ENCODE measurements around the gene CALHM1. TPM values are rescaled to one million over a fixed set of nuclear protein-coding genes. Genes with fewer than 3 reads are reported as not detected.

The CALHM1 gene
- total RNA-seq, 4 donors from 2014 or later, result 0.85 TPM; not detected in 3

DNA sequence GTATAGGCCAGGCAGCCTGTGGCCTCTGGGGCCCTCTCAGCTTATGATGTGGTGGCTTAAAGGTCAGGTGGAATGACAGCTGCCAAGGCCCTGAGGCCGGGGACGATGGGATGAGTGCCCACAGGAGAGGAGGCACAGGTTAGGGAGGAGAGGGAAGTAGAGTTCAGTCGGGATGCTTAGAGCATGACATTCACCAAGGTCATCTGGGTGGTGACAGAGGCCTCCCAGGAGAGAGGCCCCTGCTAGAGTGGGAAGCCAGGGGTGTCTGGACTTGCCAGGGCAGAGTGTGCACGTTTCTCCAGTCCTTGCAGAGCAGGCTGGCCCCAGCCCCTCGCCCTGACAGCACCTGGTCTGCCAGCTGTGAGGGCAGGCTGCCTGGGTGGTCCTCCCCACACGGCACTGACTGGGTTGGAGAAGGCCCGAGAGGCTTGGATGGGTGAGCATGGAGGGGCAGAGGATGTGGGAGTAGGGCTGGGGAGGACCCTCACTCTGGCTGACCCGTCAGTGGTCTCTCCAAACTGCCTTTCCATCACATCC is 1.5 kb downstream of the CALHM1 start:
- Histone ChIP-seq H3K36me3 (no peaks in the 10 kb centered on the region), H3K4me3 (no peak overlapping the region)
- TF ChIP-seq, protein P1, sequence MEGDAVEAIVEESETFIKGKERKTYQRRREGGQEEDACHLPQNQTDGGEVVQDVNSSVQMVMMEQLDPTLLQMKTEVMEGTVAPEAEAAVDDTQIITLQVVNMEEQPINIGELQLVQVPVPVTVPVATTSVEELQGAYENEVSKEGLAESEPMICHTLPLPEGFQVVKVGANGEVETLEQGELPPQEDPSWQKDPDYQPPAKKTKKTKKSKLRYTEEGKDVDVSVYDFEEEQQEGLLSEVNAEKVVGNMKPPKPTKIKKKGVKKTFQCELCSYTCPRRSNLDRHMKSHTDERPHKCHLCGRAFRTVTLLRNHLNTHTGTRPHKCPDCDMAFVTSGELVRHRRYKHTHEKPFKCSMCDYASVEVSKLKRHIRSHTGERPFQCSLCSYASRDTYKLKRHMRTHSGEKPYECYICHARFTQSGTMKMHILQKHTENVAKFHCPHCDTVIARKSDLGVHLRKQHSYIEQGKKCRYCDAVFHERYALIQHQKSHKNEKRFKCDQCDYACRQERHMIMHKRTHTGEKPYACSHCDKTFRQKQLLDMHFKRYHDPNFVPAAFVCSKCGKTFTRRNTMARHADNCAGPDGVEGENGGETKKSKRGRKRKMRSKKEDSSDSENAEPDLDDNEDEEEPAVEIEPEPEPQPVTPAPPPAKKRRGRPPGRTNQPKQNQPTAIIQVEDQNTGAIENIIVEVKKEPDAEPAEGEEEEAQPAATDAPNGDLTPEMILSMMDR (IDR thresholded peaks at IDR 0.05), result no peak
- TF ChIP-seq POLR2A (IDR thresholded peaks at IDR 0.05), result no peak

DNA sequence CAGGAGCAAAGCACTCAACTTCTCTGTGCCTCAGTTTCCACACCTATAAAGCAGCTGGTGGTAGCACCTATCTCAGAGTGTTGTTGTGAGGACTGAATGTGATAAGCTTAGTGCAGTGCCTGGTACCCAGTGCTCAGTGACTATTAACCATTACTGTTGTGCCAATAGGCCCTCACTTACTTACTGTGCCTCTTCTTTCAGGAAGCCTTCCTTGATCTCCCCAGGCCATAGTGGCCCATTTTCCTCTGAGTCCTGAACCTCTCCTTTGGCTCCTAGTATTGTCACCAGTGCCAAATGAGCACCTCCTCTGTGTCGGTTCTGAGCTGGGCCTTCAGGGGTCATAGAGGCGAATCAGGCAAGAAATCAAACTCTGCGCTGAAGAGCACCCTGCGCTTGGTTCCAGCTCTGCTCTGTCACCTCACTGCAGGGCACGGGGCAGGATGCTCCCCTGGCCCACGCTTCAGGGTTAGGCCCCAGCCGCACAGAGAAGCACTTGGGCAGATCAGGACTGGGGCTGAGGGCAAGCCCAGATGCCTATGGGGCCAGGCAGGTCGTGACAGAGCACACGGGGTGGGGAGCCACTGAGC is 2.5 kb downstream of the CALHM1 start:
- Histone ChIP-seq H3K4me3 (no peak overlapping the region), H3K4me1 (peaks cover 0 to 8% (median 0%) of the 10 kb centered on the region in 4 donors), H3K27me3 (no peaks in the 10 kb centered on the region), H3K9me3 (no peaks in the 10 kb centered on the region), H3K36me3 (no peaks in the 10 kb centered on the region), H3K27ac (no peak overlapping the region)
- DNase-seq, result no peak
- no peak for TF ChIP-seq POLR2A (IDR thresholded peaks at IDR 0.05)
- TF ChIP-seq, protein P1 (IDR thresholded peaks at IDR 0.05), result no peak

More for the DNA sequence above, 1.5 kb downstream of the CALHM1 start:
- peaks cover 0 to 8% (median 0%) of the 10 kb centered on the region in 4 donors for H3K4me1 ChIP-seq
- H3K27me3 ChIP-seq, result no peaks in the 10 kb centered on the region
- H3K27ac ChIP-seq, result no peak overlapping the region
- no peaks in the 10 kb centered on the region for H3K9me3 ChIP-seq
- DNase-seq, result no peak

DNA sequence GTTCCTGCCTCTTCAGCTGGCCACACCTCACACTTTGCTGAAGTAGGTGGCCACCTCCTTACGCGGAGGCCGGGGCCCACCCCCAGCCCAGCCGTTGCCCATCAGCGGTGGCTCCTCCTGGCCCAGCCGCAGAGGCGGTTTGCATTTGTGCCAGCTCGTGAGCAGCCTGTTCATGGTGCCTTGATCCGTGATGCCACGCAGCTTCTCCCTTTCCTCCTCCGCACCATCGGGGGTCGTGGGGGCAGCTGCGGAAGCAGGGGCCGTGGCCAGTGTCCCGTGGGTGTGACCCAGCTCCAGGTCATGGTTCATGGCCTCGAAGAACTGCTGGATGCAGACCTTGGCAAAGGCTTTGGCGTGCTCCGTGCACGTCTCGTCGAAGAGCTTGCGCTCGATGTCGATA is 3.5 kb downstream of the CALHM1 start:
- H3K27ac ChIP-seq, result no peak overlapping the region
- no peak for TF ChIP-seq POLR2A (IDR thresholded peaks at IDR 0.05)
- TF ChIP-seq, protein P1 (IDR thresholded peaks at IDR 0.05), result no peak
- no peak overlapping the region for H3K4me3 ChIP-seq
- DNase-seq, result no peak
- no peaks in the 10 kb centered on the region for H3K36me3 ChIP-seq
- H3K27me3 ChIP-seq, result no peaks in the 10 kb centered on the region
- no peaks in the 10 kb centered on the region for H3K9me3 ChIP-seq
- peaks cover 0 to 13% (median 3%) of the 10 kb centered on the region in 4 donors for H3K4me1 ChIP-seq

DNA sequence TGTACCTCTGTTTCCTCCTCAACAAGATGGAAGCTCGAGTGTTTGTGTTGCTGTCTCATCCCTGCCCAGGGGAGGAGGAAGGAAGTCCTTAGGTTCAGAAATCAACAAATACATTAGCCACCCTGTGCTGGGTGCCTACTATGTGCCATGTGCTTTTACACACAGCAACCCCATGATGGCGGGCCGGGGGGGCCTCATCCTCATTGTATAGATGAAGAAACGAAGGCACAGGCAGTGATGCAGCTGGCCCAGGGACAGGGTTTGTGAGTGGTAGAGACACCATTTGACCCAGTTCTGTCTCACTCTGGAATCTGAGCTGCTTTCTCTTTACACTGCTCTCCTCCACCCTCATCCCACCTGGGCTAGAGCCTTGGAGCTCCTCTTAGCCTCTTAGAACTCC is 4.7 kb downstream of the CALHM1 start:
- no peaks in the 10 kb centered on the region for H3K27me3 ChIP-seq

DNA sequence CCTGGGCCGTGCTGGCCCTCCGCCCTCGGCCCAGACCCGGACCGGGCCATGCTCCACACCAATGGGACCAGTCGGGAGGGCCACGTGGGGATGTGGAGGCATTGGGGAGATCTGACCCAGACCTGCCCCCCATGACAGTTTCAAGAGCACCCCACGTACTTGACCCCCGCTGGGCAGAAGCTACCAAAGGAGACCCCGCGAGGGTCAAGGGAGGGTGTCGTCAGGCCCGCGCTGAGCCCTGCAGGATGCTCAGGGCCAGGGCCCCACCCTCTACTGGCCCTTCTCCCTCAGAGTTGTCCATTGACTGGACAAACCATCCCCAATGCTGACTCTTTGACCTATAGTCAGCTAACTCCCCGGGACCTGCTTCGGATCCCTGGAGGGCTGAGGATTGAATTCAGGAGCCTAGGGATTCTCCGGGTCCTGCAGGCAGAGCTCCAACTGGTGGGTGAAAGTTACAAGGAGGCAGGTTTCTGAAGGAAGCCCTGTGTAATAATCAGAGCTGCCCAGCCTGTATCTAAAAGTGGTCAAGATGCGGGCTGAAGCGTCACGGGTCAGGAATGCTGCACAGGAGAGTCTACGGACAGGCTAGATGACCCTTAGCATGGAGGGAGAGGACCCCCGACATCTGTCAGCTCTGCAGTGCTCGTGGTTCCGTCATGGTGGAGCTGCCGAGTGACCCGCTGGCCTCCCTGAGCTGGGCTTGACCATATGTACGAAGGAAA is 6.0 kb downstream of the CALHM1 start:
- Histone ChIP-seq H3K27me3 (no peaks in the 10 kb centered on the region), H3K36me3 (peaks cover 0 to 13% (median 0%) of the 10 kb centered on the region in 3 donors), H3K27ac (peak overlapping the region; percentile 76 to 89 (median 85)), H3K4me1 (peaks cover 0 to 27% (median 12%) of the 10 kb centered on the region in 4 donors), H3K4me3 (peak overlapping the region; percentile 65 to 77 (median 70)), H3K9me3 (no peaks in the 10 kb centered on the region)
- DNase-seq, result no peak
- TF ChIP-seq POLR2A (IDR thresholded peaks at IDR 0.05), result no peak
- TF ChIP-seq, protein P1 (IDR thresholded peaks at IDR 0.05), result no peak

More for the DNA sequence above, 4.7 kb downstream of the CALHM1 start:
- no peaks in the 10 kb centered on the region for H3K9me3 ChIP-seq
- no peak overlapping the region for H3K4me3 ChIP-seq
- H3K27ac ChIP-seq, result no peak overlapping the region
- H3K4me1 ChIP-seq, result peaks cover 0 to 25% (median 11%) of the 10 kb centered on the region in 4 donors
- TF ChIP-seq POLR2A (IDR thresholded peaks at IDR 0.05), result no peak
- TF ChIP-seq, protein P1 (IDR thresholded peaks at IDR 0.05), result no peak
- H3K36me3 ChIP-seq, result peaks cover 0 to 10% (median 0%) of the 10 kb centered on the region in 3 donors
- no peak for DNase-seq
